ENCODE results near the gene BMP8B. TPM values are rescaled to one million over a fixed set of nuclear protein-coding genes. Genes with fewer than 3 reads are reported as not detected.

Gene BMP8B
- total and polyA plus RNA-seq, 10 donors: 0.08 to 2.5 (median 1.1) TPM

GRCh38 chr1:39726600-39726999 is 62.1 kb downstream of the BMP8B start:
- no peak overlapping the region for H3K27ac ChIP-seq
- 69 to 87% (median 82%) methylated on average over 3 of the region's 3 CpGs for WGBS, 5 donors

GRCh38 chr1:39722495-39722894 is 66.2 kb downstream of the BMP8B start:
- Histone ChIP-seq H3K36me3 (no peaks in the 10 kb centered on the region), H3K4me1 (peaks cover 0 to 10% (median 3%) of the 10 kb centered on the region in 6 donors), H3K27ac (no peak overlapping the region), H3K4me3 (no peak overlapping the region), H3K27me3 (replicated peaks in 1 of 7) (peaks cover 0 to 44% (median 10%) of the 10 kb centered on the region in 7 donors), H3K9me3 (no peaks in the 10 kb centered on the region)
- 18 to 33% (median 21%) methylated on average over 2 of the region's 2 CpGs for WGBS, 5 donors
- intact Hi-C loops (cut with DNase I; ENCODE audit: low total_unique reads): no loop called here
- DNase-seq: no peak
- TF ChIP-seq POLR2AphosphoS5 (IDR thresholded peaks at IDR 0.05): no peak
- no peak for TF ChIP-seq POLR2A (IDR thresholded peaks at IDR 0.05)
- no peak for TF ChIP-seq CTCF (IDR thresholded peaks at IDR 0.05 in 8 of 11, conservative IDR thresholded peaks at IDR 0.05 in 3 of 11)

More at GRCh38 chr1:39726600-39726999, 62.1 kb downstream of the BMP8B start:
- peaks cover 0 to 65% (median 31%) of the 10 kb centered on the region in 7 donors for H3K27me3 ChIP-seq (replicated peaks in 1 of 7)
- no peak overlapping the region for H3K4me3 ChIP-seq
- H3K36me3 ChIP-seq: no peaks in the 10 kb centered on the region
- TF ChIP-seq CTCF (IDR thresholded peaks at IDR 0.05 in 8 of 11, conservative IDR thresholded peaks at IDR 0.05 in 3 of 11) (no peak), POLR2A (IDR thresholded peaks at IDR 0.05) (no peak), POLR2AphosphoS5 (IDR thresholded peaks at IDR 0.05) (no peak)
- no peaks in the 10 kb centered on the region for H3K9me3 ChIP-seq
- DNase-seq: no peak
- H3K4me1 ChIP-seq: no peaks in the 10 kb centered on the region
- intact Hi-C loops (cut with DNase I; ENCODE audit: low total_unique reads): no loop called here

GRCh38 chr1:39721664-39722063 is 67.0 kb downstream of the BMP8B start:
- Histone ChIP-seq H3K4me3 (no peak overlapping the region), H3K9me3 (no peaks in the 10 kb centered on the region), H3K27me3 (replicated peaks in 1 of 7) (peaks cover 0 to 44% (median 3%) of the 10 kb centered on the region in 7 donors), H3K36me3 (no peaks in the 10 kb centered on the region), H3K27ac (no peak overlapping the region), H3K4me1 (peaks cover 0 to 10% (median 3%) of the 10 kb centered on the region in 6 donors)
- no peak for TF ChIP-seq POLR2AphosphoS5 (IDR thresholded peaks at IDR 0.05)
- no peak for TF ChIP-seq POLR2A (IDR thresholded peaks at IDR 0.05)
- TF ChIP-seq CTCF (IDR thresholded peaks at IDR 0.05 in 8 of 11, conservative IDR thresholded peaks at IDR 0.05 in 3 of 11): no peak
- DNase-seq: no peak
- intact Hi-C loops (cut with DNase I; ENCODE audit: low total_unique reads): no loop called here

GRCh38 chr1:39720094-39720999 is 68.3 kb downstream of the BMP8B start:
- no peak for TF ChIP-seq POLR2A (IDR thresholded peaks at IDR 0.05)
- peak in 1 of 3 donors; percentile 21 for TF ChIP-seq POLR2AphosphoS5 (IDR thresholded peaks at IDR 0.05)
- TF ChIP-seq CTCF (IDR thresholded peaks at IDR 0.05 in 8 of 11, conservative IDR thresholded peaks at IDR 0.05 in 3 of 11): peak; percentile 34 to 83 (median 70)
- Histone ChIP-seq H3K4me3 (no peak overlapping the region), H3K27ac (peak overlapping the region in 2 of 8 donors; percentile 40 to 51), H3K4me1 (peaks cover 0 to 10% (median 3%) of the 10 kb centered on the region in 6 donors), H3K36me3 (no peaks in the 10 kb centered on the region), H3K27me3 (replicated peaks in 1 of 7) (peaks cover 0 to 42% (median 0%) of the 10 kb centered on the region in 7 donors), H3K9me3 (no peaks in the 10 kb centered on the region)
- DNase-seq: no peak
- intact Hi-C loops (cut with DNase I; ENCODE audit: low total_unique reads): no loop called here
- WGBS, 5 donors: 35 to 52% (median 42%) methylated on average over 7 of the region's 7 CpGs

Measured in spleen (tissue), 11 donors.